ENCODE data around the gene MIOX.

Gene MIOX

DNA sequence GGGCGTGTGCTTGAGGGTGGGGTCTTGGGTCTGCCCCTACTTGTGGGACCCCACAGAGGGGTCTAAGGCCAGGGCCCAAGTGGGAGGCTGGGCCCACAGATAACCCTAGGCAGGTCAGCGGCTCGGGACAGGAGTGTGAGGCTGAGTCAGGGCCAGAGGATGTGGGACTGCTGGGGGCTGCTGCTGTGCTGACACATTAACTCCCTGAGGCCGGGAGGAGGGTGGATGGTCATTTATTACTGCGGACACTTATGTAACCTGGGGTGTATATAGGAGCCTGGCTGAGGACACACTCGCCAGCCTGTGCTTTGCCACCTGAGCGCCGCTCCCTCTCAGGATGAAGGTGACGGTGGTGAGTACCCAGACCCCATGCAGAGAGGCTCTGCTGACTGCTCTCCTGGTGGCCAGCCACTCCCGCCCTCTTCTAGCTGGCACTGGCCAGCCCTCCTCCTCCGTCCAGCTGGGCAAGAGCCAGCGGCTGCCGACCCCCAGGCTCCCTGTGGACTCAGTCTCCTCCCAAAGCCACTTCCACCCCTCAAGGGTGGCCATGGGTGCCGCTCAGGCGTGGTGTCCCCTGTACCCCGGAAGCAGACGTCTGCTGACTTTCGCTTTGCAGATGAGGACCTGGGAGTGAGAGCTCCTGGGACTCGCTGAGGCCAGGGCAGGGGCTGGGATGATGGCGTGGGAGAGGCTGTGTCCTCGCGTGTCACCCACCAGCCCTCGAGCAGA lies at the start of gene MIOX:
TSS of gene MIOX (plus strand) at position 299 of the 729 bp plus-strand sequence. CDS start at position 338, 39 bp downstream.
- no peak for DNase-seq (ENCODE audit: extremely low read depth in 1 of 2, low read depth in 1 of 2)

DNA sequence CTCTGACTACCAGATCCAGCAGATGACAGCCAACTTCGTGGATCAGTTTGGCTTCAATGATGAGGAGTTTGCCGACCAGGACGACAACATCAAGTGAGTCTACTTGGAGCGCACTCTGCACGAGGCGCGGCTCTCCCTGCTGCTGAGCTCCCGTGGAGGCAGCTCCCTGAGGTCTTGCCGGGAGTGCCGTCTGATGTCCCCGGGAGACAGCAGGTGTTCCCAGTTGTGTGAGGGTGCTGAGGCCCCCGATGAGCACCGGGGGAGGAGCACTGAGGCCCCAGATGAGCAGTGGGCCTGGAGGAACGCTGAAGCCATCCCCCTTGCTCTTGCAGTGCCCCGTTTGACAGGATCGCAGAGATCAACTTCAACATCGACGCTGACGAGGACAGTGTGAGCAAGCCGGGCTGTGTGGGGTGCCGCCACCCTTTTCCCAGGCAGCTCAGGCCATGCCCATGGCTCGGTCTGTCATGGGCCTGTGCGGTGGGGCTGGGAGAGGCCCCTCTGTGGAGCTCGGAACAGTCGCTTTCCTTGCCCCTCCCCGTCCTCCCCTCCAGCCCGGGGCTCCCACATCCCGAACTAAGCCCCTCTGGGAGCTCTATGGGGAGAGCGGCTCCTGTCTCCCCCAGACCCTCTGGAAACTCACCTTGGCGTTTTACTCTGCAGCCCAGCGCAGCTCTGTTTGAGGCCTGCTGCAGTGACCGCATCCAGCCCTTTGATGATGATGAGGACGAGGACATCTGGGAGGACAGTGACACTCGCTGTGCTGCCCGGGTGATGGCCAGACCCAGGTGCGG lies 49.0 kb upstream of the MIOX start:
- no peak for DNase-seq (ENCODE audit: extremely low read depth in 1 of 2, low read depth in 1 of 2)

DNA sequence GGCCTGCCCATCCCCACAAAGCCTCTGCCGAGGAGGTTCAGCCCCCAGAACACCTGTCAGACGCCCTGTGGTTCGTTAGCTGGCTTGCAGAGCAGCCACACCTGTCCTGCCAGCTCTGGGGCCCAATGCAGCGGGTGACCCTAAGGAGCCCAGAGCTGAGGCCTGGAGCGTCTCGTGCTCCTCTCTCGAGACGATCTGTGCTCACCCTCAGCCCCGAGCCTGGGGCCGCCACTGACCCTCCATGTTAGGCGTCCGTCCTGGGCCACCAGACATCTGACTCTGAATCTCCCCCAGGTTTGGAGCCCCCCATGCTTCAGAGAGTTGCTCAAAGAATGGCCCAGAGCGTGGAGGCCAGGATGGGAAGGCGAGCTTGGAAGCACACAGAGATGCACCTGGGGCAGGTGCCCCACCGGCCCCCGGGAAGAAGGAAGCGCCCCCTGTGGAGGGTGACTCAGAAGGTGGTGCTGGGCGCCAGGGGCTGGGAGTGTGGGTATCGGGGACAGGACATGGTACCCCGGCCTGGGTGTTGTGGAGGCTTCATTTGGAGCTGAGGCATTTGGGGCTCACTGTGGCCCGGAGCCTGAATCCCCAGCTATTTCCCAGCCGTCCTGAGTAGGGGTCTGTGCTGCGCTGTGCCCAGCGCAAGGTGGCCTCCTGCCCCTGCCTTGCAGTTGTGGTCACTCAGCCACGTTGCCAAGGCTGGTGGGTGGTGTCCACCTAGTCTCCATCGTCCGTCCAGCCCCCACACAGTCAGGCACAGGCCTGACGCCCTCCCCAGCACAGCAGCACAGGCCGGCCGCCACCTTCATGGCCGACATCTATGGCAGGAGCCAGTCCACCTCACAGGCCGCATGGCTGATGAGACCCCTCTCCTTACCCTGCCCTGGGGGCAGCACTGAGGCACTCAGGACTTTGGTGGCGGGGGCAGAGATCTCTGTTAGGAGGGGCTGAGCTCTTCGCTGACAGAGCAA lies 48.1 kb upstream of the MIOX start:
- DNase-seq (ENCODE audit: extremely low read depth in 1 of 2, low read depth in 1 of 2), result no peak

GRCh38 chr22:50439314-50439870 lies 47.3 kb upstream of the MIOX start:
- DNase-seq (ENCODE audit: extremely low read depth in 1 of 2, low read depth in 1 of 2), result no peak

GRCh38 chr22:50439871-50440331 lies 46.8 kb upstream of the MIOX start:
- no peak for DNase-seq (ENCODE audit: extremely low read depth in 1 of 2, low read depth in 1 of 2)

- no peak for DNase-seq (ENCODE audit: extremely low read depth in 1 of 2, low read depth in 1 of 2)
Observed at GRCh38 chr22:50440544-50441249, 46.0 kb upstream of the MIOX start.

DNA sequence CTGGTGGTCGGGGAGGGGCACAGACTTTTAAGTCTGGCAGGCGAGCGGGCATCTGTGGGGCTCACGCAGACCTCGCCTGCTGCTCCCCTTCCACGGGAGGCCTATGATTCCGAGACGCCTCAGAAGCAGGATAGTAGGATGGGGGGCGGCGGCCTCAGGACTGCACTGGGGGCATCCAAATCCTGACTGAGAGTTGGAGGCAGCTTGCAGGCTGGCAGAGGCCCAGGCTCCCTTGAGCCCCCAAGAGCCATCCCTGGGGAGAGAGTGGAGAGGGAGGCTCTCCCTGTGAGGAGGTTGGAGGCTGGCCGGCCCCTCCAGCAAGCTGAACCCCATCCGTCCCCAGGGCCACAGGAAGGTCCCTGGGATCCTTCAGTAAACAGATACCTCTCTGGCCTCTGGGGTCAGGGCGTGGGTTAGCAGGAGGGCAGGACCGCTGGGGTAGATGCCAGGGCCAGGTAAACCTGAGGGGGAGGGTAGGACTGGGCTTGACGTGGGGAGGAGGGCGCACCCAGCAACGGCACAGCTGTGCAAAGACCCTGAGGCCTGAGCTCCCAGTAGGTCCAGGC lies 45.1 kb upstream of the MIOX start:
- no peak for DNase-seq (ENCODE audit: extremely low read depth in 1 of 2, low read depth in 1 of 2)

GRCh38 chr22:50443197-50443596 lies 43.5 kb upstream of the MIOX start:
- DNase-seq (ENCODE audit: extremely low read depth in 1 of 2, low read depth in 1 of 2), result no peak

DNA sequence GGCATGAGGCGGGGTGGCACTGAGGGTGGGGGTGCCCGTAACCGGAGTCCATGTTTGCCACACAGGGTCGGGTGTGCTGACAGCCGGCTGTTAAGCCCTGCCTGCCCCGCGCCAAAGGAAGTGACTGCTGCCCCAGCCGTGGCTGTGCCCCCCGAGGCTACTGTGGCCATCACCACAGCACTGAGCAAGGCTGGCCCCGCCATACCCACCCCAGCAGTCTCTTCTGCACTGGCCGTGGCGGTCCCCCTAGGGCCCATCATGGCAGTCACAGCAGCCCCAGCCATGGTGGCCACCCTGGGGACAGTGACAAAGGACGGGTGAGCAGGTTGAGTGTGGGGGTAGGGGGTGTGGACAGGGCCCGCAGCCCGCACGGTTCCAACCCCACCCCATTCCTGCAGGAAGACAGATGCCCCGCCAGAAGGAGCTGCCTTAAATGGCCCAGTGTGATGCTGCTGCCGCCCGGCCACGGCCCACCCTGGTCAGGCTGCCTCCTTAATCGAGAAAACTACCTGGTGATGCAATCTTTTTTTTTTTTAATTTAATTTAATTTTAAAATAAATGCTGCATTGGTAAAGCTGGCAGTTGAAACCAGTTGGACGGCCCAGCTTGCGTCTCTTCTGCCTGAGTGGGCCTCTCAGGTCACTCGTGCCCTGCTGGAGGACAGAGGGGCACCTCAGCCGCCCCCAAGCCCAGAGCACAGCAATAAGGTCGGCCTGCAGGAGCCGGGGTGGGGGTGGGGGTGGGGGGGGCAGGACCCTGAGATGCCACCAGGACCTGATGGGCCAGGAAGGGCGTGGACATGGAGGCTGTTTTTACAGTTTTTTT lies 42.6 kb upstream of the MIOX start:
- DNase-seq (ENCODE audit: extremely low read depth in 1 of 2, low read depth in 1 of 2), result no peak

DNA sequence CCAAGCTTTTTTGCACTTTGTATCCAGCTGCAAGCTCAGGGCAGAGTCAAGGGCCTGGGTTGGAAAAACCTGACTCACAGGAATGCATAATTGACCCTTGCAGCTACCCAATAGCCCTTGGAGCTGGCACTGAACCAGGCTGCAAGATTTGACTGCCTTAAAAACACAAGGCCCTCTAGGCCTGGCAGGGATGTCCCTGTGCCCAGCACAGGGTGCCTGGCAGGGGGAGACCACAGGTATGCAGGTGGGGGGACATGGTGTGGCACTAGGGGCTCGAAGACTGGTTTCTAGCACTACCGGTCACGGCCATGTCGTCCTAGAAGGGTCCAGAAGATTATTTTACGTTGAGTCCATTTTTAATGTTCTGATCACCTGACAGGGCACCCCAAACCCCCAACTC lies 42.0 kb upstream of the MIOX start:
- DNase-seq (ENCODE audit: extremely low read depth in 1 of 2, low read depth in 1 of 2), result no peak

DNA sequence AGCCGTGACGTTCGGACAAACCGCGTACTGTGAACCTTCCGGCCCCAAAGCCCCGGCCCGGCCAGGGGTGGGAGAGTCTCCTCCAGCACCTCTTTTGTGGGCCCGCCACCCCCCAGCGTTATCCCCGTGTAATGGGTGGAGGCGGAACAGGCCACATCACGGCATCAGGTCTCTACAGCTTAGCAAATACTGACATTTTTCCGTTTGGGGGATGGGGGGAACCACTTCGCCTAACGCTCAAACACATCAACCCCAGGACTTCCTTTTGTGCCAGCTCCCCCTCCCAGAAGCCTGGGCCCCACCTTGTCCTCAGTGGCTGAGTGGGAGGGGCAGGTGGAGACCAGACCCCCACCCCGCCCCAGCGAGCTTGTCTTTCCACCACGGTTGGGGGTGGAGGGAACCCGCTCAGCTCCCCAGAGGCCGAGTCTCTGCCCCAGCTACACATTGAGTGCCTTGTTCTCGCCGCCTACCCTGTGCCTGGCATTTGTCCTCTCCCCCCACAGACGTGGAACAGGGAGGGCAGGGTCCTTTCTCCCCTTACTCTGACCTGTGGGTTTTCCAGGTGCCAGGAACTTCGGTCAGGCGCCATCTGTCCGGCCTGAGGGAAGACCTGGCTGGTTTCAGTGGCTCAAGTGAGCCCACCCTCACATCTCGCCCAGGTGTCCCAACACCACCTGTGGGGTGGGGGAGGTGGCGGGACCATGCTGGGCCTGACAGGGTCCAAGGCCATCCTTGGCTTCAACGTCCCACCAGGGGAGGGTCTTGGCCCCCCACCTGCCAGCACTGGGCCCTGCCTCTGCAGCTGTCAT lies 41.4 kb upstream of the MIOX start:
- DNase-seq (ENCODE audit: extremely low read depth in 1 of 2, low read depth in 1 of 2), result peak in 1 of 2 donors; percentile 24

- DNase-seq (ENCODE audit: extremely low read depth in 1 of 2, low read depth in 1 of 2), result no peak
Observed at GRCh38 chr22:50445880-50446707, 40.6 kb upstream of the MIOX start.

DNA sequence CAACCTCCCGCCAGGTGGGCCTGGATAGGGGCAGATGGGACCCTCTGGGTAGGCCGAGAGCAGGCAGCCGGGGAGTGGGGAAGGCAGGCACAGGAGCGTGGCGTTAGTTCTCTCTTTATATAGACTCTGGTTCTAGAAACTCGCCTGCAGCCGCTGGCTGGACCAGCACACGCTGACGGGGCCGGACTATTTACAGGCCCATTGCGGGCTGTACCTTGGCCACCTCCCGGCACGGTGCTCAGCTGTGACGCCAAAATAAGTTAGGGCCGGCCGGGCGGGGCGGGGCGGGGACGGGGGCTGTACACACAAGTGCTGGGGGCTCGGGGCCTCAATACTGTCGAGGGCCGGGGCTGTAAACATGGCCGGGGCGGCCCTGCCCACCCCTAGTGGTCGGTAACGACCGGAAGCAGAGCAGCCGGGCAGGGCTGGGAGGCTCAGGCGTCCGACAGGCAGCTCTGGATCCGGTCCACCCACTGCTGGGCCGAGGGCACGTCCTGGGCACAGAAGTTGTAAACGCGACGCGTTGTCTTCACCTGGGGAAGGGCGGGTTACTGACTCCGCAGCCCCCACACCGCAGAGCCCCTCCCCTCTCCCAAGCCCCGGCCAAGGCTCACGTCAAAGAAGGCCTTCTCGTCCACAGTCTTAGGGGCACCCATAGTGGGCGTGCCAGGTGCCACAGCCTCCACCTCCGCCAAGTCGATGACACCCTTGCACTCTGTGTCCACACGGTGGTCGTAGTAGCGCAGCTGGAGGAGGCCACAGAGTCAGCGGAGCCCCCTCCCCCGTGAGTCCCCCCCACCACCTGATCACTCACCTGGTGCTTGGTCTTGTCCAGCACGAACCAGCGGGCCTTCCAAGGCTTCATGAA lies 39.7 kb upstream of the MIOX start:
- no peak for DNase-seq (ENCODE audit: extremely low read depth in 1 of 2, low read depth in 1 of 2)

GRCh38 chr22:50447576-50448551 lies 38.8 kb upstream of the MIOX start:
- DNase-seq (ENCODE audit: extremely low read depth in 1 of 2, low read depth in 1 of 2), result no peak

DNA sequence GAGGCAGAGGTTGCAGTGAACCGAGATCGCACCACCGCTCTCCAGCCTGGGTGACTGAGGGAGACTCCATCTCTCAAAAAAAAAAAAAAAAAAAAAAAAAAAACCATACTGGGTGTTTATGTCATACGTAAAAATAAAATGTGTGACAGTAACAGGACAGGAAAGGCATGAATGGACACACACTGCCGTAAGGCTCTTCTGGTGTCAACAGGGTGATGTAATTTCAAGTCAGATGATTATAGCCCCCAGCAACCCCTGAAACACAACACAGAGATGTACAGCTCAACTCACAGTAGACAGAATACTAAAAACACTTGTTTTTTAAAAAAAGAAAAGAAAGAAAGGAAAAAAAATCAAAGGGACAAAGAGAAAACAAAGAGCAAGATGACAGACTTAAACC lies 34.0 kb upstream of the MIOX start:
- DNase-seq (ENCODE audit: extremely low read depth in 1 of 2, low read depth in 1 of 2), result no peak

Data from activated CD8-positive, alpha-beta memory T cell treated with anti-CD3 and anti-CD28 coated beads for 1 hour (primary cell).